ENCODE results near the gene ANK3. TPM values are rescaled to one million over a fixed set of nuclear protein-coding genes. Genes with fewer than 3 reads are reported as not detected.

Gene ANK3
- total RNA-seq, 1 donor from 2014 or later: 35.1 TPM

GRCh38 chr10:59980356-59980755 lies 409.3 kb downstream of the ANK3 start:
- Mint-ChIP-seq H3K27ac (ENCODE audit: unreplicated experiment) (no peak overlapping the region), H3K36me3 (ENCODE audit: low read depth) (peaks cover 4% of the 10 kb centered on the region), H3K27me3 (ENCODE audit: low read depth) (no peaks in the 10 kb centered on the region), H3K4me1 (ENCODE audit: low read depth) (no peaks in the 10 kb centered on the region), H3K4me3 (ENCODE audit: unreplicated experiment) (no peak overlapping the region), H3K9me3 (ENCODE audit: low read depth) (peaks cover 21% of the 10 kb centered on the region)
- no peak for TF ChIP-seq CTCF (IDR thresholded peaks at IDR 0.05)
- DNase-seq (ENCODE audit: low spot score): no peak

GRCh38 chr10:59977486-59977885 lies 412.2 kb downstream of the ANK3 start:
- Mint-ChIP-seq H3K27ac (ENCODE audit: unreplicated experiment) (no peak overlapping the region), H3K4me3 (ENCODE audit: unreplicated experiment) (no peak overlapping the region)

GRCh38 chr10:59976909-59977308 lies 412.8 kb downstream of the ANK3 start:
- Mint-ChIP-seq H3K9me3 (ENCODE audit: low read depth) (peaks cover 21% of the 10 kb centered on the region), H3K27ac (ENCODE audit: unreplicated experiment) (no peak overlapping the region), H3K4me1 (ENCODE audit: low read depth) (no peaks in the 10 kb centered on the region), H3K36me3 (ENCODE audit: low read depth) (peaks cover 4% of the 10 kb centered on the region), H3K27me3 (ENCODE audit: low read depth) (no peaks in the 10 kb centered on the region), H3K4me3 (ENCODE audit: unreplicated experiment) (no peak overlapping the region)
- no peak for DNase-seq (ENCODE audit: low spot score)
- no peak for TF ChIP-seq CTCF (IDR thresholded peaks at IDR 0.05)

More at GRCh38 chr10:59977486-59977885, 412.2 kb downstream of the ANK3 start:
- Mint-ChIP-seq H3K36me3 (ENCODE audit: low read depth) (peaks cover 4% of the 10 kb centered on the region), H3K9me3 (ENCODE audit: low read depth) (peaks cover 21% of the 10 kb centered on the region), H3K4me1 (ENCODE audit: low read depth) (no peaks in the 10 kb centered on the region), H3K27me3 (ENCODE audit: low read depth) (no peaks in the 10 kb centered on the region)
- no peak for DNase-seq (ENCODE audit: low spot score)
- TF ChIP-seq CTCF (IDR thresholded peaks at IDR 0.05): no peak
